Trophoblast cell (in vitro differentiated cells and primary cell): ENCODE data around the gene RHAG.
A peak's percentile ranks its signal among the peaks of the same experiment; 100 is the strongest.

Experiments used
- DNase-seq, 2 donors: peaks; one replicate each; pipeline ENCODE4 v3.0.0-alpha.2; 2016
- H2AFZ ChIP-seq: 2 replicates; pipeline ENCODE4 v1.6.1; 2013; ENCODE audit warnings: low read length, moderate library complexity, mild to moderate bottlenecking; ENCODE audit not compliant: insufficient read depth, poor library complexity
- H2AK5ac ChIP-seq: 2 replicates; pipeline ENCODE4 v1.6.1; 2013; ENCODE audit warnings: mild to moderate bottlenecking, low read length
- H2BK120ac ChIP-seq: 2 replicates; pipeline ENCODE4 v1.6.1; 2013; ENCODE audit warnings: low read length, mild to moderate bottlenecking, moderate library complexity; ENCODE audit not compliant: insufficient read depth, poor library complexity
- H2BK12ac ChIP-seq: 2 replicates; pipeline ENCODE4 v1.6.1; 2013; ENCODE audit warnings: mild to moderate bottlenecking, low read length, moderate library complexity
- H2BK5ac ChIP-seq: 2 replicates; pipeline ENCODE4 v1.6.1; 2013; ENCODE audit warnings: low read length, low read depth, moderate library complexity, mild to moderate bottlenecking; ENCODE audit not compliant: poor library complexity
- H3K14ac ChIP-seq: 2 replicates; pipeline ENCODE4 v1.6.1; 2013; ENCODE audit warnings: mild to moderate bottlenecking, low read length
- H3K18ac ChIP-seq: 2 replicates; pipeline ENCODE4 v1.6.1; 2013; ENCODE audit warnings: mild to moderate bottlenecking, low read length
- H3K23ac ChIP-seq: 2 replicates; pipeline ENCODE4 v1.6.1; 2013; ENCODE audit warnings: low read length
- H3K27ac ChIP-seq: 2 replicates; pipeline ENCODE4 v1.5.1; 2013; ENCODE audit warnings: low read depth, mild to moderate bottlenecking, inconsistent platforms, low read length, moderate library complexity
- H3K27me3 ChIP-seq: 2 replicates; pipeline ENCODE4 v1.6.1; 2013; ENCODE audit warnings: inconsistent platforms, mild to moderate bottlenecking, low read length, moderate library complexity; ENCODE audit not compliant: insufficient read depth
- H3K36me3 ChIP-seq, 2 experiments: 1 replicate in 1 of 2; 2 replicates in 1 of 2; pipeline ENCODE4 v1.6.1; 2013; ENCODE audit warnings: low read length in 2 of 2, mild to moderate bottlenecking in 2 of 2, moderate library complexity in 1 of 2; ENCODE audit not compliant: insufficient read depth in 2 of 2, control insufficient read depth in 1 of 2
- H3K4ac ChIP-seq: 2 replicates; pipeline ENCODE4 v1.6.1; 2013; ENCODE audit warnings: low read depth, mild to moderate bottlenecking, low read length, moderate library complexity
- H3K4me1 ChIP-seq, 2 experiments: 1 replicate in 1 of 2; 2 replicates in 1 of 2; pipeline ENCODE4 v1.6.1; 2013; ENCODE audit warnings: low read length in 2 of 2, mild to moderate bottlenecking in 2 of 2, moderate library complexity in 1 of 2; ENCODE audit not compliant: insufficient read depth in 2 of 2, control insufficient read depth in 1 of 2
- H3K4me2 ChIP-seq: 2 replicates; pipeline ENCODE4 v1.6.1; 2013; ENCODE audit warnings: inconsistent platforms, mild to moderate bottlenecking, low read length, moderate library complexity
- H3K4me3 ChIP-seq: 2 replicates; pipeline ENCODE4 v1.5.1; 2013; ENCODE audit warnings: mild to moderate bottlenecking, low read depth, low read length, inconsistent platforms
- H3K79me1 ChIP-seq: one replicate; pipeline ENCODE4 v1.6.1; 2013; ENCODE audit warnings: low read length
- H3K79me2 ChIP-seq: 2 replicates; pipeline ENCODE4 v1.6.1; 2013; ENCODE audit warnings: low read length, mild to moderate bottlenecking; ENCODE audit not compliant: control insufficient read depth, insufficient read depth, poor library complexity
- H3K9ac ChIP-seq: 2 replicates; pipeline ENCODE4 v1.6.1; 2013; ENCODE audit warnings: mild to moderate bottlenecking, low read length
- H3K9me3 ChIP-seq: 2 replicates; pipeline ENCODE4 v1.6.1; 2013; ENCODE audit warnings: low read depth, mild to moderate bottlenecking, control low read depth, inconsistent platforms, low read length; ENCODE audit not compliant: insufficient read depth
- H4K12ac ChIP-seq: 2 replicates; pipeline ENCODE4 v1.6.1; 2013; ENCODE audit warnings: low read depth, mild to moderate bottlenecking, low read length, moderate library complexity
- H4K8ac ChIP-seq: 2 replicates; pipeline ENCODE4 v1.6.1; 2013; ENCODE audit warnings: low read depth, mild to moderate bottlenecking, low read length, moderate library complexity
- H4K91ac ChIP-seq: one replicate; pipeline ENCODE4 v1.6.1; 2013; ENCODE audit warnings: low read depth, mild to moderate bottlenecking, low read length, moderate library complexity
- WGBS: extraction: QIAGEN DNeasy Blood & Tissue Kit; methylation state at CpG from one replicate; pipeline ENCODE4 v1.1.7; 2013; ENCODE audit warnings: missing lambda C conversion rate; ENCODE audit not compliant: insufficient read length, insufficient coverage; ENCODE audit errors: extremely low coverage; 5-methylcytosine and 5-hydroxymethylcytosine counted together

Gene RHAG

DNA sequence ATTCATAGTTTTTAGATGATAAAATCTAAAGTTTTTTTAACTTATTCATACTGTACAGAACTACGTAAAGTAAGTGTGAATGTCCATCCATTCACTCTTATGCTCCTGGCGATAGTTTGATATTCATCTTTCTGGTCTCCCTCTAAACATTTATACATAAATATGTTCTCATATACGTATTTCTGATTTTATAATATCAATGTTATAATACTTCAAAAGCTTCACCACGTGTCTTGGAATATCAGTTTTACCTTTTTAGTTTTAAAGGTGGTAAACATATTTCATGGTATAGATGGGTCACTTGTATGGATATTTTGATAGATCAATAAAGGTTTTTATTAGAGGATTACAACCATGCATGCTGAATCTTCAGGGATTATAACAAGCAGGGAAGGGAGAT is 10.3 kb upstream of the RHAG start:
- Histone ChIP-seq H3K14ac (no peak overlapping the region), H2BK5ac (no peak overlapping the region), H2BK12ac (no peak overlapping the region), H3K18ac (no peak overlapping the region), H3K4me2 (no peak overlapping the region), H4K12ac (no peak overlapping the region), H3K4me3 (no peak overlapping the region), H3K23ac (no peak overlapping the region), H3K9ac (no peak overlapping the region), H3K4ac (no peak overlapping the region), H2AFZ (no peak overlapping the region), H3K36me3 (no peaks in the 10 kb centered on the region), H4K91ac (no peak overlapping the region), H3K27ac (no peak overlapping the region), H3K79me1 (no peaks in the 10 kb centered on the region), H3K9me3 (no peaks in the 10 kb centered on the region), H2AK5ac (no peak overlapping the region), H3K4me1 (no peaks in the 10 kb centered on the region), H4K8ac (no peak overlapping the region), H3K27me3 (no peaks in the 10 kb centered on the region), H2BK120ac (no peak overlapping the region), H3K79me2 (no peaks in the 10 kb centered on the region)
- DNase-seq, result no peak
- no CpG with 5 or more reads among the region's 4 CpGs for WGBS

- Histone ChIP-seq H2BK120ac (no peak overlapping the region), H4K12ac (no peak overlapping the region), H4K91ac (no peak overlapping the region), H3K4me1 (no peaks in the 10 kb centered on the region), H3K79me1 (no peaks in the 10 kb centered on the region), H4K8ac (no peak overlapping the region), H2AK5ac (no peak overlapping the region), H3K9me3 (no peaks in the 10 kb centered on the region), H3K36me3 (no peaks in the 10 kb centered on the region), H2AFZ (no peak overlapping the region), H2BK5ac (no peak overlapping the region), H2BK12ac (no peak overlapping the region), H3K9ac (no peak overlapping the region), H3K4me3 (no peak overlapping the region), H3K23ac (no peak overlapping the region), H3K18ac (no peak overlapping the region), H3K27me3 (no peaks in the 10 kb centered on the region), H3K4ac (no peak overlapping the region), H3K14ac (no peak overlapping the region), H3K4me2 (no peak overlapping the region), H3K27ac (no peak overlapping the region), H3K79me2 (no peaks in the 10 kb centered on the region)
- DNase-seq, result peak in 1 of 2 donors; percentile 40
- WGBS, result no CpG with 5 or more reads among the region's 3 CpGs
These were observed 9.6 kb upstream of the RHAG start for GRCh38 chr6:49646130-49646824.

GRCh38 chr6:49645139-49645538 is 8.5 kb upstream of the RHAG start:
- Histone ChIP-seq H4K12ac (no peak overlapping the region), H3K23ac (no peak overlapping the region), H2AFZ (no peak overlapping the region), H3K27me3 (no peaks in the 10 kb centered on the region), H3K4me1 (no peaks in the 10 kb centered on the region), H2BK120ac (no peak overlapping the region), H3K79me1 (no peaks in the 10 kb centered on the region), H3K79me2 (no peaks in the 10 kb centered on the region), H3K9me3 (no peaks in the 10 kb centered on the region), H3K4ac (no peak overlapping the region), H2AK5ac (no peak overlapping the region), H3K14ac (no peak overlapping the region), H3K4me3 (no peak overlapping the region), H3K18ac (no peak overlapping the region), H3K27ac (no peak overlapping the region), H3K9ac (no peak overlapping the region), H4K91ac (no peak overlapping the region), H4K8ac (no peak overlapping the region), H3K36me3 (no peaks in the 10 kb centered on the region), H3K4me2 (no peak overlapping the region), H2BK12ac (no peak overlapping the region), H2BK5ac (no peak overlapping the region)
- 100% methylated on average over 1 of the region's 3 CpGs for WGBS
- no peak for DNase-seq

- H4K91ac ChIP-seq, result no peak overlapping the region
- no peaks in the 10 kb centered on the region for H3K9me3 ChIP-seq
- no CpG with 5 or more reads among the region's 5 CpGs for WGBS
- H2AK5ac ChIP-seq, result no peak overlapping the region
- no peak for DNase-seq
- H3K79me1 ChIP-seq, result no peaks in the 10 kb centered on the region
- H2BK5ac ChIP-seq, result no peak overlapping the region
- H3K4me3 ChIP-seq, result no peak overlapping the region
- no peak overlapping the region for H4K12ac ChIP-seq
- H3K4ac ChIP-seq, result no peak overlapping the region
- no peak overlapping the region for H3K4me2 ChIP-seq
- H3K18ac ChIP-seq, result no peak overlapping the region
- no peaks in the 10 kb centered on the region for H3K36me3 ChIP-seq
- H2AFZ ChIP-seq, result no peak overlapping the region
- no peak overlapping the region for H3K9ac ChIP-seq
- H2BK12ac ChIP-seq, result no peak overlapping the region
- H3K79me2 ChIP-seq, result no peaks in the 10 kb centered on the region
- no peaks in the 10 kb centered on the region for H3K4me1 ChIP-seq
- H3K27ac ChIP-seq, result no peak overlapping the region
- H4K8ac ChIP-seq, result no peak overlapping the region
- H3K23ac ChIP-seq, result no peak overlapping the region
- H3K14ac ChIP-seq, result no peak overlapping the region
- no peak overlapping the region for H2BK120ac ChIP-seq
- H3K27me3 ChIP-seq, result no peaks in the 10 kb centered on the region
These were observed 2.7 kb upstream of the RHAG start for GRCh38 chr6:49639177-49639817.
